ENCODE measurements around the gene GBGT1.

The GBGT1 gene

DNA sequence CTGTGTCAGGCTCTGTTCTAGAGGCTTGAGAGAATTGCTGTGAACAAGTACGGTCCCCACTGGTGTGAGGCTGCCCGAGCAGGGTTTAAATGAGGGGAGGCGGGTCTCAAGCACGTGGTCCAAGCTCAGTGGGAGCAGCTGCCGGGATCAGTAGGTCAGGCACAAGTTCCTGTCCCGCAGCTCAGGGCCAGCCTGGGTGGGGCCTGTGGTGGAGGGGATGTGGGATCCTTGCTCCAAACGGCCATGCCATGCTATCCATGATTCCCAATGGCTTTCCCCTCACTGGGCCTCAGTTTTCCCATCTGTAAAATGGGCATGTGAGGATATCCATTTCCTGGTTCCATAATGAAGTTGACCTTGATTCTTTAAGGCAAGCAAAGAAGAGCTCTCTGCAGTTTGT lies 28.3 kb upstream of the GBGT1 start:
- no peak for ATAC-seq (ENCODE audit: low read depth)
- H3K27me3 ChIP-seq (ENCODE audit: insufficient read depth, poor library complexity, severe bottlenecking): no peaks in the 10 kb centered on the region
- peaks cover 5% of the 10 kb centered on the region for H3K9me3 ChIP-seq (ENCODE audit: severe bottlenecking)
- no peak overlapping the region for H3K27ac ChIP-seq (ENCODE audit: poor library complexity, severe bottlenecking)
- H3K36me3 ChIP-seq (ENCODE audit: low read depth): no peaks in the 10 kb centered on the region
- H3K4me3 ChIP-seq (ENCODE audit: severe bottlenecking): no peak overlapping the region
- TF ChIP-seq, protein P1, sequence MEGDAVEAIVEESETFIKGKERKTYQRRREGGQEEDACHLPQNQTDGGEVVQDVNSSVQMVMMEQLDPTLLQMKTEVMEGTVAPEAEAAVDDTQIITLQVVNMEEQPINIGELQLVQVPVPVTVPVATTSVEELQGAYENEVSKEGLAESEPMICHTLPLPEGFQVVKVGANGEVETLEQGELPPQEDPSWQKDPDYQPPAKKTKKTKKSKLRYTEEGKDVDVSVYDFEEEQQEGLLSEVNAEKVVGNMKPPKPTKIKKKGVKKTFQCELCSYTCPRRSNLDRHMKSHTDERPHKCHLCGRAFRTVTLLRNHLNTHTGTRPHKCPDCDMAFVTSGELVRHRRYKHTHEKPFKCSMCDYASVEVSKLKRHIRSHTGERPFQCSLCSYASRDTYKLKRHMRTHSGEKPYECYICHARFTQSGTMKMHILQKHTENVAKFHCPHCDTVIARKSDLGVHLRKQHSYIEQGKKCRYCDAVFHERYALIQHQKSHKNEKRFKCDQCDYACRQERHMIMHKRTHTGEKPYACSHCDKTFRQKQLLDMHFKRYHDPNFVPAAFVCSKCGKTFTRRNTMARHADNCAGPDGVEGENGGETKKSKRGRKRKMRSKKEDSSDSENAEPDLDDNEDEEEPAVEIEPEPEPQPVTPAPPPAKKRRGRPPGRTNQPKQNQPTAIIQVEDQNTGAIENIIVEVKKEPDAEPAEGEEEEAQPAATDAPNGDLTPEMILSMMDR (IDR thresholded peaks at IDR 0.05; ENCODE audit: poor library complexity, severe bottlenecking): no peak
- H3K4me1 ChIP-seq (ENCODE audit: insufficient read depth, poor library complexity, severe bottlenecking): no peaks in the 10 kb centered on the region
- no peak for DNase-seq (ENCODE audit: low spot score)

DNA sequence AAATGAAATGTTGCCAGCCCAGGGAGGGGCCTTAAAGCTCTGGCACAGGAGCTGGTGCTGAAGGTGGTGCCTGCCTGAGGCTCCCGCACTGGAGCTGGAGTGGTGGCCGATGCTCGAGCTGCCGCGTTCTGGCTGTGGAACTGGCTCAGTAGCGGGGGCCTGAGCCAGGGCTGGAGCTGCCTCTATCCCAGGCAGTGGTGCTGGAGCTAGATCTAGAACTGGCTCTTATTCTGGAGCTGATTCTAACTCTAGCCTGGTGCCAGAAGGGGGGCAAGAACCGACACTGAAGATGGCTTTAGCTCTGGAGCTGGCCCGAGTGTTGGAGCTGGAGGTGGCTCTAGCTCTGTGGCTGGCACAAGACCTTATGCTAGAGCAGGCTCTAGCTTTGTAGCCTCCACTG lies 26.1 kb upstream of the GBGT1 start:
- Histone ChIP-seq H3K9me3 (ENCODE audit: severe bottlenecking) (peaks cover under 1% of the 10 kb centered on the region), H3K27me3 (ENCODE audit: insufficient read depth, poor library complexity, severe bottlenecking) (peaks cover under 1% of the 10 kb centered on the region), H3K4me1 (ENCODE audit: insufficient read depth, poor library complexity, severe bottlenecking) (no peaks in the 10 kb centered on the region), H3K36me3 (ENCODE audit: low read depth) (no peaks in the 10 kb centered on the region), H3K4me3 (ENCODE audit: severe bottlenecking) (no peak overlapping the region), H3K27ac (ENCODE audit: poor library complexity, severe bottlenecking) (no peak overlapping the region)
- DNase-seq (ENCODE audit: low spot score) (no peak), ATAC-seq (ENCODE audit: low read depth) (no peak)
- TF ChIP-seq, protein P1 (IDR thresholded peaks at IDR 0.05; ENCODE audit: poor library complexity, severe bottlenecking): no peak

DNA sequence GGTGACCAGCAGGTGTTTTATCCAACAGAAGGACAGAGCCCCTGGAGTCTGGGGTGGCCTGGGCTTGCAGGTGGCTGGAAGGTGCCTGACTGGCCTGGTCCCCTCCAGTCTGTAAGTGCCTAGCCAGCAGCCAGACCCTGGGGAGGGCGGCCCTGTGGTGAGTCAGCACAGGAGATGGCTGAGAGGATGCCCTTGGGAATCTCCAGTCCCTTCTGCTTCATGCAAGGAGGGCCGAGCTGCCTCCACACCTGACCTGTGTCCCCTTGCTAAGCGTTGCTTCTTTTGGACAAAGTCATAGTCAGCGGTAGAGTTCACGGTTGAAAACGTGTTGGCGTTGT lies 25.1 kb upstream of the GBGT1 start:
- no peak overlapping the region for H3K27ac ChIP-seq (ENCODE audit: poor library complexity, severe bottlenecking)
- TF ChIP-seq, protein P1 (IDR thresholded peaks at IDR 0.05; ENCODE audit: poor library complexity, severe bottlenecking): no peak

DNA sequence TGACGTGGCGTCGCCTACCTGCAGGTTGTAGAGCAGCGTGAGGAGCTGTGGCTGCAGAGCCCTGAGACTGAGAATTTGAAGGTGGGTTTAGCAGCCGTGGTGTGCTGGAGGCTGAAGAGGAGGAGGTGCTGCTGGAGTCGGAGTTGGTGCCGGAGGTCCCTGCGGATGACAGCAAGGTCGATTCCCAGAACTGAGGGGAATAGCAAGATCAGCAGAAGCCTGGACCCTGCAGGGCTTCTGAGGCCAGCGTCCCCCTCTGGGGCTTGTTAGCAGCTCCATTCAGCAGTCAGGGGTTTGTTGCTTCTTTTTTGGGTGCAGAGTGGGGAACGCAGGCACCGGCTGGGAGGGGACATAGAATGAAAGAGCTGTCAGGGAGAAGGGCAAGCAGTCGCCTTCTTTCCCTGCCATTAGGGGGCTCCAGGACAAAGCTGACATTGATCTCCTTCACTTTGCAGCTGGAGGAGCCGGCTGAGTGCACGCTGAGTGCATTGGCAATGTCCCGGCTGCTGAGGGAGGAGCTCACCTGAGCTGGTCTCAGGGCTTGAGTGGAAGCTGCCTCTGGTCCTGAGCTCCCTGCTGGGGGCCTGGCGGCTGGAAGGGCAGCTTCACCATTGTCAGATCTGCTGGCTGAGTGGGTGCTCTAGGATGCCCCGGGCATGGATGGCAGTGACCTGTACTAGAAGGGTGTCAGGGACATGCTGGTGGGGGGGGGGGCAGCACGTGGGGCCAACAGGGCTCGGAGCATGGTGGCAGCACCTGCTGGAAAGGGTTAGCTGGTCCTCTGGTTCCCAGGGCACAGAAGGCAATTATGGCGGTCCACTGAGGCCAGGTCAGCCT lies 24.5 kb upstream of the GBGT1 start:
- peak; percentile 35; the same call in 2 of the 3 replicates for ATAC-seq (ENCODE audit: low read depth)
- H3K4me1 ChIP-seq (ENCODE audit: insufficient read depth, poor library complexity, severe bottlenecking): no peaks in the 10 kb centered on the region
- H3K27ac ChIP-seq (ENCODE audit: poor library complexity, severe bottlenecking): no peak overlapping the region
- TF ChIP-seq, protein P1 (IDR thresholded peaks at IDR 0.05; ENCODE audit: poor library complexity, severe bottlenecking): peak; percentile 14
- no peaks in the 10 kb centered on the region for H3K9me3 ChIP-seq (ENCODE audit: severe bottlenecking)
- peaks cover 16% of the 10 kb centered on the region for H3K27me3 ChIP-seq (ENCODE audit: insufficient read depth, poor library complexity, severe bottlenecking)
- no peak overlapping the region for H3K4me3 ChIP-seq (ENCODE audit: severe bottlenecking)
- no peak for DNase-seq (ENCODE audit: low spot score)
- no peaks in the 10 kb centered on the region for H3K36me3 ChIP-seq (ENCODE audit: low read depth)

More for the DNA sequence above, 25.1 kb upstream of the GBGT1 start:
- H3K4me3 ChIP-seq (ENCODE audit: severe bottlenecking): no peak overlapping the region
- H3K9me3 ChIP-seq (ENCODE audit: severe bottlenecking): no peaks in the 10 kb centered on the region
- DNase-seq (ENCODE audit: low spot score) (no peak), ATAC-seq (ENCODE audit: low read depth) (no peak)
- H3K27me3 ChIP-seq (ENCODE audit: insufficient read depth, poor library complexity, severe bottlenecking): peaks cover 11% of the 10 kb centered on the region
- no peaks in the 10 kb centered on the region for H3K4me1 ChIP-seq (ENCODE audit: insufficient read depth, poor library complexity, severe bottlenecking)
- no peaks in the 10 kb centered on the region for H3K36me3 ChIP-seq (ENCODE audit: low read depth)

DNA sequence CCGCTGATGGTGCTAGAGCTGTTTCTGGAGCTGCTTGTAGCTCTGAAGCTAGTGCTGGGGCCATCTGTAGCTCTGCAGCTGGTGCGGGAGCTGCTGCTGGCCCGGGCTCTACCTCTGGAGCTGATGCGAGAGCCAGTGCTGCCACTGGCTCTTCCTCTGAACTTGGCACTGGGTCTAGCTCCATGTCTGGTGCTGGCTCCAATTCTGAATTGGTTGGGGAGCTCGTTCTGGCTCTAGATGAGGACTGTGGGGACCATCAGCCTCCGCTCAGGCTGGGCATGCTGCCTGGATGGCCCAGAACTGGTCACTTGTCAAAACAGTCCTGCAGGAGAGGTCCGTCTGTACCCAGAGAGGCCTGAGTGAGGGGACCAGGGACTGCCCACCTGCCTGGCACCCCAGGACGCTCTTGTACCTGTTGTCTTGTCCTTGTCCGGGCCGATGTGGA lies 23.9 kb upstream of the GBGT1 start:
- Histone ChIP-seq H3K4me3 (ENCODE audit: severe bottlenecking) (no peak overlapping the region), H3K36me3 (ENCODE audit: low read depth) (no peaks in the 10 kb centered on the region), H3K27ac (ENCODE audit: poor library complexity, severe bottlenecking) (no peak overlapping the region), H3K4me1 (ENCODE audit: insufficient read depth, poor library complexity, severe bottlenecking) (no peaks in the 10 kb centered on the region), H3K27me3 (ENCODE audit: insufficient read depth, poor library complexity, severe bottlenecking) (peaks cover 21% of the 10 kb centered on the region), H3K9me3 (ENCODE audit: severe bottlenecking) (no peaks in the 10 kb centered on the region)
- TF ChIP-seq, protein P1 (IDR thresholded peaks at IDR 0.05; ENCODE audit: poor library complexity, severe bottlenecking): no peak
- DNase-seq (ENCODE audit: low spot score): no peak
- ATAC-seq (ENCODE audit: low read depth): no peak

Data from RWPE2 (cell line).